ENCODE data around the gene TAS2R60. TPM values are rescaled to one million over a fixed set of nuclear protein-coding genes. Genes with fewer than 3 reads are reported as not detected.
"Not testable (repeated sequence)": the region's sequence is repeated elsewhere in the genome, so short reads cannot be mapped to it uniquely, and the experiment has no call there.

The TAS2R60 gene
- total and polyA plus RNA-seq, 2 donors = 0.02 to 0.24 TPM

DNA sequence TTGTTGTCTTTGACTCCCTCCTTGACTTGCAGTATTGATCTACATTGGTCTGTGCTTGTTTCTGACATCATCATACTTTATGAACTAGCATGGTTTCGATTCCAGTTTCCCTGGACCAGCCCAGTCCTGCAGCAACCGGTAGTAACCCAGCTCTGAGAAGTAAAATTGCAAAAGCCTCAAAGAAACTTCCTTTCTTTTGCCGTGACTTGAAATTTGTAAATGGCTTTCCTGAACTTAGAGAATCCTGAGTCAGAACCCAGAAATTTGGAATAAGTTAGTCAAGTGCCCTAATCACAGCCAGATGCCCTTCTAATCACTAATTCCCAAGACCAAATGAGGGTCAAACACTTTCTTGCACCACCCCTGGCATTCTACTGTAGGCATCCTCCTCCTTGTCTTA lies 15.0 kb downstream of the TAS2R60 start:
- no peak overlapping the region for H3K4me3 ChIP-seq (ENCODE audit: low read length in 2 of 2)
- H3K4me1 ChIP-seq (ENCODE audit: control insufficient read depth in 2 of 2, insufficient read depth in 2 of 2, low read length in 2 of 2) = peaks cover 0 to 2% of the 10 kb centered on the region in 2 donors
- WGBS = 97% methylated on average over 3 of the region's 3 CpGs
- H3K27me3 ChIP-seq (ENCODE audit: control insufficient read depth in 2 of 2, insufficient read depth in 1 of 2, low read length in 1 of 2) = no peaks in the 10 kb centered on the region
- DNase-seq (ENCODE audit: low read depth in 6 of 9, low spot score in 9 of 9) = no peak
- H3K36me3 ChIP-seq (ENCODE audit: control insufficient read depth in 2 of 2, insufficient read depth in 2 of 2, low read length in 1 of 2) = no peaks in the 10 kb centered on the region
- no peaks in the 10 kb centered on the region for H3K9me3 ChIP-seq (ENCODE audit: control insufficient read depth in 2 of 2, insufficient read depth in 1 of 2, low read length in 1 of 2)
- H3K27ac ChIP-seq (ENCODE audit: low read depth in 1 of 2, low read length in 1 of 2) = peak overlapping the region in 1 of 2 donors; percentile 4

DNA sequence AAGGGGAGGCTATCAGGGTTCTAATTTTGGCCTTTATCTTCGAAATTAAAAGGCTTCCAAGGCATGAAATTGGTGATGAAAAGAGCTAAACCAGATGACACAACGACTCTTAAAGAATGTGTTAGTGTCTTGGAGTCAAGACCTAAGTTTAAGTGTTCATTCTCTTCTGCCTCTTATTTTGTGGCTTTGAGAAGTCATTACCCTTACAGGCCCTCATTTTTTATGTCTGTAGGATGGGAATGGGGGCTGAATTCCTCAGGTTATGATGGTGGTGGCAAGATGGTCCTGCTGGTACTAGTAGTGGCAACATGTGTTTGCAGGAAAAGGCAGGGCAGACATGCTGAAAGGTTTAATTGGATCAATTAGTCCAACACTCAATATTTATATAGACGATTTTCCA lies 15.4 kb downstream of the TAS2R60 start:
- H3K4me3 ChIP-seq (ENCODE audit: low read length in 2 of 2) = no peak overlapping the region
- H3K4me1 ChIP-seq (ENCODE audit: control insufficient read depth in 2 of 2, insufficient read depth in 2 of 2, low read length in 2 of 2) = no peaks in the 10 kb centered on the region
- no peaks in the 10 kb centered on the region for H3K27me3 ChIP-seq (ENCODE audit: control insufficient read depth in 2 of 2, insufficient read depth in 1 of 2, low read length in 1 of 2)
- H3K27ac ChIP-seq (ENCODE audit: low read depth in 1 of 2, low read length in 1 of 2) = peak overlapping the region in 1 of 2 donors; percentile 4
- no peaks in the 10 kb centered on the region for H3K9me3 ChIP-seq (ENCODE audit: control insufficient read depth in 2 of 2, insufficient read depth in 1 of 2, low read length in 1 of 2)
- no peak for DNase-seq (ENCODE audit: low read depth in 6 of 9, low spot score in 9 of 9)
- 93% methylated on average over 3 of the region's 3 CpGs for WGBS
- no peaks in the 10 kb centered on the region for H3K36me3 ChIP-seq (ENCODE audit: control insufficient read depth in 2 of 2, insufficient read depth in 2 of 2, low read length in 1 of 2)

DNA sequence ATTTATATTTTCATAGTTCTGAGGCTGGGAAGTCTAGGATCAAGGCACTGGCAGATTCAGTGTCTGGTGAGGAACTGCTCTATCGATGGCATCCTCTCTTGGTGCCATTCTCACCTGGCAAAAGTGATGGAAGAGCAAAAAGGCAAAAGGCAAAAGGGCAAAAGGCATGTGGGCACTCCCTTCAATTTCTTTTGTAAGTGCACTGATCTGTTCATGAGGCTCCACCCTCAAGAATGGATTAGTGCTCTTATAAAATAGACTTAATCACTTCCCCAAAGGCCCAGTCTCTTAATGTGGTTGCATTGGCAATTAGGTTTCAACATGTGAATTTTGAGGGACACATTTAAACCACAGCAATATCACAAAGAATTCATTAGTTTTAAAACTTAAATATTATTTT lies 16.1 kb downstream of the TAS2R60 start:
- Histone ChIP-seq H3K27ac (ENCODE audit: low read depth in 1 of 2, low read length in 1 of 2) (no peak overlapping the region), H3K9me3 (ENCODE audit: control insufficient read depth in 2 of 2, insufficient read depth in 1 of 2, low read length in 1 of 2) (no peaks in the 10 kb centered on the region), H3K36me3 (ENCODE audit: control insufficient read depth in 2 of 2, insufficient read depth in 2 of 2, low read length in 1 of 2) (no peaks in the 10 kb centered on the region), H3K4me1 (ENCODE audit: control insufficient read depth in 2 of 2, insufficient read depth in 2 of 2, low read length in 2 of 2) (no peaks in the 10 kb centered on the region), H3K27me3 (ENCODE audit: control insufficient read depth in 2 of 2, insufficient read depth in 1 of 2, low read length in 1 of 2) (no peaks in the 10 kb centered on the region), H3K4me3 (ENCODE audit: low read length in 2 of 2) (no peak overlapping the region)
- WGBS = 100% methylated on average over 1 of the region's 1 CpG
- no peak for DNase-seq (ENCODE audit: low read depth in 6 of 9, low spot score in 9 of 9)

DNA sequence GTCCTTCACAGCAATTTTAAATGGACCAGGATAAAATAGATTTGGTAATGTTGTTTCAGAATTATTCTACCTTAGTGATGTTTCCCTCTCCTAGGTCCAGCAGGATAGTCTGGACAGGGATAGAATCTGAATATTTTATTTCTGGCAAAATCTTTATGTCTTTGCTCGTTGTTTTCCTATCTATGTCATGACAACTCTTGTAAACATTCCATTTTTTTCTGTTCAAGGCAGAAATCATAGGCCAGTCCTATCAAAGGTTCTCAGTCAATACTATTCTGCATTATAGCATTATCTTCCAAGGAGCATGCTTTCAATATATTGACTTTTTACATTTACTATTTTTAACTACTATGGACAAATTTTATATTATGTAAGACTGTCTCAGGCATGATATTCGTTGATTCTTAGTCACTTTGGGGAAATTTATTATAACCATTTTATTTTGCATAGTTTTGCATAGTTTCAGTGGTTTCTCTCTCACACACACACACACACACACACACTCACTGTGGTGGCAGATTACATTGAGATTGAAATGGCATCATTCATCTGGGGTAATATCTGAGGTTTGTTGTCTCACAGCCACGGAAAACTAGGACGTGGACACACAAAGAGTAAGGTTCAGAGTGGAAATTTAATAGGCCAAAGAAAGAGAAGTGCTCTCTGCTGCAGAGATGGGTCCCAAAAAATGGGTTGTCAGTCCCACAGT lies 17.2 kb downstream of the TAS2R60 start:
- DNase-seq (ENCODE audit: low read depth in 6 of 9, low spot score in 9 of 9) = no peak
- H3K9me3 ChIP-seq (ENCODE audit: control insufficient read depth in 2 of 2, insufficient read depth in 1 of 2, low read length in 1 of 2) = no peaks in the 10 kb centered on the region
- no peaks in the 10 kb centered on the region for H3K36me3 ChIP-seq (ENCODE audit: control insufficient read depth in 2 of 2, insufficient read depth in 2 of 2, low read length in 1 of 2)
- 95% methylated on average over 4 of the region's 4 CpGs for WGBS
- no peaks in the 10 kb centered on the region for H3K4me1 ChIP-seq (ENCODE audit: control insufficient read depth in 2 of 2, insufficient read depth in 2 of 2, low read length in 2 of 2)
- H3K4me3 ChIP-seq (ENCODE audit: low read length in 2 of 2) = no peak overlapping the region
- no peak overlapping the region for H3K27ac ChIP-seq (ENCODE audit: low read depth in 1 of 2, low read length in 1 of 2)
- H3K27me3 ChIP-seq (ENCODE audit: control insufficient read depth in 2 of 2, insufficient read depth in 1 of 2, low read length in 1 of 2) = no peaks in the 10 kb centered on the region

DNA sequence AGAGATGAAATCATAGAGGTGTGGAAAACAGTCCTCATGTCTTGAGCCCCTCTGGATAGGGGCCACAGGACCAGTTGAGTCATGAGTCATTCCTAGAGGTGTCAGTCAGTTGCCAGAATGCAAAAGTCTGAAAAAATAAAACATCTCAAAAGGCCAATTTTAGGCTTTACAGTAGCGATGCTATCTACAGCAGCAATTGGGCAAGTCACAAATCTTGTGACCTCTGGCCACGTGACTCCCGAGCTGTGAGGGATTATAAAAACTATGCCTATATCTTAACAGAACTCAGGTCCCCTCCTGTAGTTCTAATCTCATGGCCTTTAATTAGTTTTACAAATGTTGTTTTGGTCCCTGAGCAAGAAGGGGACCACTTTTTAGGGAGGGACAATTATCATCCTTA lies 18.8 kb downstream of the TAS2R60 start:
- no peak for DNase-seq (ENCODE audit: low read depth in 6 of 9, low spot score in 9 of 9)
- 98% methylated on average over 3 of the region's 3 CpGs for WGBS
- Histone ChIP-seq H3K27me3 (ENCODE audit: control insufficient read depth in 2 of 2, insufficient read depth in 1 of 2, low read length in 1 of 2) (no peaks in the 10 kb centered on the region), H3K9me3 (ENCODE audit: control insufficient read depth in 2 of 2, insufficient read depth in 1 of 2, low read length in 1 of 2) (no peaks in the 10 kb centered on the region), H3K27ac (ENCODE audit: low read depth in 1 of 2, low read length in 1 of 2) (no peak overlapping the region), H3K4me1 (ENCODE audit: control insufficient read depth in 2 of 2, insufficient read depth in 2 of 2, low read length in 2 of 2) (no peaks in the 10 kb centered on the region), H3K4me3 (ENCODE audit: low read length in 2 of 2) (no peak overlapping the region), H3K36me3 (ENCODE audit: control insufficient read depth in 2 of 2, insufficient read depth in 2 of 2, low read length in 1 of 2) (no peaks in the 10 kb centered on the region)

DNA sequence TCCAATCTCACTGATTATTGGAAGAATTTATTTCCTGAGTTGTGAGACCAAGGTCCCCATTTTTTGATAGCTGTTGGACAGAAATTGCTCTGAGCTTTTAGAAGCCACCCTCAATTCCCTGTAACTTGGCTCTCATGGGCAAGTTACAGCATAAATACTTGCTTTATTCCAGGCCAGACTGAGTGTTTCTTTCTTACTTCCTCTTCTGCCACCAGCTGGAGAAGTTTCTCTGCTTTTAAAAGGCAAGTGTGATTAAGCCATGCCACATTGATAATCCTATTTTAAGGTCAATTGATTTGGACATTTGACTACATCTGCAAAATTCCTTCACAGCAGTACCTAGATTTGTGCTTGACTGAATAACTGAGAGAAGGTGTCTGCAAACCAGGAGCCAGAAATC lies 20.3 kb downstream of the TAS2R60 start:
- no peak for DNase-seq (ENCODE audit: low read depth in 6 of 9, low spot score in 9 of 9)
- Histone ChIP-seq H3K9me3 (ENCODE audit: control insufficient read depth in 2 of 2, insufficient read depth in 1 of 2, low read length in 1 of 2) (no peaks in the 10 kb centered on the region), H3K27ac (ENCODE audit: low read depth in 1 of 2, low read length in 1 of 2) (no peak overlapping the region), H3K4me1 (ENCODE audit: control insufficient read depth in 2 of 2, insufficient read depth in 2 of 2, low read length in 2 of 2) (no peaks in the 10 kb centered on the region), H3K36me3 (ENCODE audit: control insufficient read depth in 2 of 2, insufficient read depth in 2 of 2, low read length in 1 of 2) (no peaks in the 10 kb centered on the region), H3K4me3 (ENCODE audit: low read length in 2 of 2) (no peak overlapping the region), H3K27me3 (ENCODE audit: control insufficient read depth in 2 of 2, insufficient read depth in 1 of 2, low read length in 1 of 2) (no peaks in the 10 kb centered on the region)

DNA sequence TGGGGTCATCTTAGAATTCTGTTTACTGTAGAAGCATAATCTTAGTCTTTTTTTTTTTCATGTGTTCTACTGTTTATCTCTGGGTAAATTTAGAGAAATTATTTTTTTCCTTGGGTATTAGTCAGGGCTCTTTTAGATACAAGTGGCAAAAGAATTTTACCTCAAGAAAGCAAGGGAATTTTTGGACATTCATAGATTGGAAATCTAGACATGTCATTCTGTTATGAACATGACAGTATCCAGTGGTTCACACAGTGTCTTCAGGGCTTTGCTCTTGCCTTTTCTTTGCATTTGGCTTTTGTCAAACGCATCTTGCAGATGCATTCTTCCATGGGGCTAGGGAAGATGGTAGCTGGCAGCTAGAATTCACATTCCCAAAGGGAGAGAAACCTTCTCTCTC lies 20.7 kb downstream of the TAS2R60 start:
- H3K9me3 ChIP-seq (ENCODE audit: control insufficient read depth in 2 of 2, insufficient read depth in 1 of 2, low read length in 1 of 2) = no peaks in the 10 kb centered on the region
- H3K27ac ChIP-seq (ENCODE audit: low read depth in 1 of 2, low read length in 1 of 2) = no peak overlapping the region
- no peaks in the 10 kb centered on the region for H3K36me3 ChIP-seq (ENCODE audit: control insufficient read depth in 2 of 2, insufficient read depth in 2 of 2, low read length in 1 of 2)
- H3K4me3 ChIP-seq (ENCODE audit: low read length in 2 of 2) = no peak overlapping the region
- WGBS = 98% methylated on average over 1 of the region's 1 CpG
- no peaks in the 10 kb centered on the region for H3K27me3 ChIP-seq (ENCODE audit: control insufficient read depth in 2 of 2, insufficient read depth in 1 of 2, low read length in 1 of 2)
- no peaks in the 10 kb centered on the region for H3K4me1 ChIP-seq (ENCODE audit: control insufficient read depth in 2 of 2, insufficient read depth in 2 of 2, low read length in 2 of 2)
- no peak for DNase-seq (ENCODE audit: low read depth in 6 of 9, low spot score in 9 of 9)

DNA sequence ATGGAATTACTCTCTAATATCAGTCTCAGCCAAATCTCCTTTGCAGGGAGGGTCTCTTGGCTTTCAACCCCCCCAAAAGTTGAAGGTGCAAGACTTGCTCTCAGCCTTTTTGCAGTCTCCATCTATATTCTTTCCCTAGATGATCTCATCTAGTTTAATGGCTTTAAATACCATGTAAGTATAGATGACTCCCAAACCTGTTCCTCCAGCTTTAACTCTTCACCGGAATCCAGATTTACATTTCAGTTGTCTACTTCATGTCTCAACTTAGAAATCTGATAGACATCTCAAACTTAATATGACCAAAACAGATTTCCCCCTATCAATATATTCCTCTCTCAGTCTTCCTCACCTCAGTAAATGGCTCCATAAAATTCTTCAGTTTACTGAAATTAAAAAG lies 24.5 kb downstream of the TAS2R60 start:
- 99% methylated on average over 1 of the region's 1 CpG for WGBS
- no peaks in the 10 kb centered on the region for H3K27me3 ChIP-seq (ENCODE audit: control insufficient read depth in 2 of 2, insufficient read depth in 1 of 2, low read length in 1 of 2)
- no peak overlapping the region for H3K27ac ChIP-seq (ENCODE audit: low read depth in 1 of 2, low read length in 1 of 2)

DNA sequence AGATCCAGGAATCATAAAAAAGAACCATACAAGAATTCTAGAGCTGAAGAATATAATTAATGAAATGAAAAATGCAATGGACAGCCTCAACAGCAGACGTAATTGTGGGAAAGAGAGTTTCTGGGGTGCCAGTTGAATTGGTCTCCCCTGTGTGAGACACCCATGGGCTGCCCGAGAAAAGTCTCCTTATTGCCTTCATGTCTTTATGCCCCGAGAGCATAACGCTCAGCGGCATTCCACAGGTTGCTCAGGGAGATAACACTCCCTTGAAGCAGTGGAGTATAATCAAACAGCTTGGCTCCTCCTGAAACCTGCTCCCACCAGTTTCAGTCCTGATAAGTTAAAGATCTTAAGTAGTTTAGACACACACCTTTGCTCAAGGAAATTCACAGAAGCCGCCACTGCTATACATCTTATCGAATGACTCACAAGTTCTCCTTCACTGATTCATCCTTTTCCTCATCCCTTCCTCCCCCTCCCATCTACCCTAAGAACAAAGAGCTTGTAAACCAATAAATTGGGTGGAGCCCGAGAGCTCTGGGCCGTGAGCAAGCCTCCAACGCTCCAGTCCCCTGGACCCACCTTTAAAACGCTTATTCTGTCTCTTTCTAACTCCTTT lies 28.9 kb downstream of the TAS2R60 start:
- H3K36me3 ChIP-seq (ENCODE audit: control insufficient read depth in 2 of 2, insufficient read depth in 2 of 2, low read length in 1 of 2); H3K4me3 ChIP-seq (ENCODE audit: low read length in 2 of 2); H3K4me1 ChIP-seq (ENCODE audit: control insufficient read depth in 2 of 2, insufficient read depth in 2 of 2, low read length in 2 of 2); H3K27ac ChIP-seq (ENCODE audit: low read depth in 1 of 2, low read length in 1 of 2); H3K27me3 ChIP-seq (ENCODE audit: control insufficient read depth in 2 of 2, insufficient read depth in 1 of 2, low read length in 1 of 2); DNase-seq (ENCODE audit: low read depth in 6 of 9, low spot score in 9 of 9): not testable (repeated sequence)
- 92% methylated on average over 11 of the region's 11 CpGs for WGBS
- H3K9me3 ChIP-seq (ENCODE audit: control insufficient read depth in 2 of 2, insufficient read depth in 1 of 2, low read length in 1 of 2) = peaks cover 0 to 12% of the 10 kb centered on the region in 2 donors

More for the DNA sequence above, 24.5 kb downstream of the TAS2R60 start:
- no peaks in the 10 kb centered on the region for H3K4me1 ChIP-seq (ENCODE audit: control insufficient read depth in 2 of 2, insufficient read depth in 2 of 2, low read length in 2 of 2)
- no peak overlapping the region for H3K4me3 ChIP-seq (ENCODE audit: low read length in 2 of 2)
- H3K36me3 ChIP-seq (ENCODE audit: control insufficient read depth in 2 of 2, insufficient read depth in 2 of 2, low read length in 1 of 2) = no peaks in the 10 kb centered on the region
- peaks cover 0 to 12% of the 10 kb centered on the region in 2 donors for H3K9me3 ChIP-seq (ENCODE audit: control insufficient read depth in 2 of 2, insufficient read depth in 1 of 2, low read length in 1 of 2)
- no peak for DNase-seq (ENCODE audit: low read depth in 6 of 9, low spot score in 9 of 9)

Data from thymus (tissue), 11 donors.